ENCODE results near the gene CDT1. TPM values are rescaled to one million over a fixed set of nuclear protein-coding genes. Genes with fewer than 3 reads are reported as not detected.
A peak's percentile ranks its signal among the peaks of the same experiment; 100 is the strongest.

The CDT1 gene
- total and polyA plus RNA-seq, 8 donors, result 9.3 to 20.4 (median 13.4) TPM

GRCh38 chr16:88755745-88756443 is 47.7 kb upstream of the CDT1 start:
- H3K4me1 ChIP-seq, result peaks cover 10 to 49% of the 10 kb centered on the region in 2 donors
- DNase-seq (no peak), ATAC-seq (no peak)
- no peak for TF ChIP-seq CTCF (IDR thresholded peaks at IDR 0.05)
- H3K27ac ChIP-seq, result no peak overlapping the region
- intact Hi-C loops (cut with DNase I), result no loop called here
- no peak overlapping the region for H3K4me3 ChIP-seq
- no peaks in the 10 kb centered on the region for H3K9me3 ChIP-seq
- H3K27me3 ChIP-seq, result no peaks in the 10 kb centered on the region
- H3K36me3 ChIP-seq, result peaks cover 0 to 13% of the 10 kb centered on the region in 2 donors

GRCh38 chr16:88758227-88758943 is 45.2 kb upstream of the CDT1 start:
- peaks cover 10 to 74% of the 10 kb centered on the region in 2 donors for H3K4me1 ChIP-seq
- no peaks in the 10 kb centered on the region for H3K9me3 ChIP-seq
- intact Hi-C loops (cut with DNase I), result no loop called here
- H3K36me3 ChIP-seq, result peaks cover 0 to 3% of the 10 kb centered on the region in 2 donors
- DNase-seq (no peak), ATAC-seq (no peak)
- no peak overlapping the region for H3K27ac ChIP-seq
- H3K27me3 ChIP-seq, result no peaks in the 10 kb centered on the region
- no peak for TF ChIP-seq CTCF (IDR thresholded peaks at IDR 0.05)
- no peak overlapping the region for H3K4me3 ChIP-seq

GRCh38 chr16:88758944-88759244 is 44.7 kb upstream of the CDT1 start:
- H3K4me1 ChIP-seq, result peaks cover 10 to 79% of the 10 kb centered on the region in 2 donors
- peak overlapping the region in 1 of 2 donors; percentile 75 for H3K27ac ChIP-seq
- H3K27me3 ChIP-seq, result no peaks in the 10 kb centered on the region
- H3K4me3 ChIP-seq, result no peak overlapping the region
- H3K36me3 ChIP-seq, result peaks cover 0 to 4% of the 10 kb centered on the region in 2 donors
- no peak for TF ChIP-seq CTCF (IDR thresholded peaks at IDR 0.05)
- DNase-seq (no peak), ATAC-seq (no peak)
- no peaks in the 10 kb centered on the region for H3K9me3 ChIP-seq
- intact Hi-C loops (cut with DNase I), result no loop called here

GRCh38 chr16:88759245-88759975 is 44.2 kb upstream of the CDT1 start:
- Histone ChIP-seq H3K9me3 (no peaks in the 10 kb centered on the region), H3K36me3 (peaks cover 0 to 10% of the 10 kb centered on the region in 2 donors), H3K27ac (peak overlapping the region in 1 of 2 donors; percentile 75), H3K4me1 (peaks cover 10 to 85% of the 10 kb centered on the region in 2 donors), H3K4me3 (no peak overlapping the region), H3K27me3 (no peaks in the 10 kb centered on the region)
- intact Hi-C loops (cut with DNase I), result no loop called here
- peak; percentile 69 for ATAC-seq
- DNase-seq, result peak in 2 of 4 donors; percentile 70 to 89
- peak in 1 of 2 donors; percentile 9 for TF ChIP-seq CTCF (IDR thresholded peaks at IDR 0.05)

- peak overlapping the region in 1 of 2 donors; percentile 75 for H3K27ac ChIP-seq
- no peak overlapping the region for H3K4me3 ChIP-seq
- ATAC-seq (no peak), DNase-seq (no peak)
- peaks cover 0 to 10% of the 10 kb centered on the region in 2 donors for H3K36me3 ChIP-seq
- H3K27me3 ChIP-seq, result no peaks in the 10 kb centered on the region
- no peaks in the 10 kb centered on the region for H3K9me3 ChIP-seq
- intact Hi-C loops (cut with DNase I), result no loop called here
- no peak for TF ChIP-seq CTCF (IDR thresholded peaks at IDR 0.05)
- peaks cover 10 to 85% of the 10 kb centered on the region in 2 donors for H3K4me1 ChIP-seq
Observed at GRCh38 chr16:88759976-88760350, 43.6 kb upstream of the CDT1 start.

Measured in left lung (tissue), 10 donors.